NCI-H345 (cell line): Measurements from ENCODE around the gene CBLL1.

Experiments used
- DNase-seq: peaks from one replicate; lab custom pipeline; 2025; lab: John Stamatoyannopoulos, UW

The CBLL1 gene

GRCh38 chr7:107743567-107744344, at the start of gene CBLL1:
Gene CBLL1 (plus strand): TSS chr7:107744142. CDS start chr7:107744164, 22 bp downstream.
- peak; percentile 96 for DNase-seq

- no peak for DNase-seq
Observed at GRCh38 chr7:107694386-107694785, 49.6 kb upstream of the CBLL1 start.

DNA sequence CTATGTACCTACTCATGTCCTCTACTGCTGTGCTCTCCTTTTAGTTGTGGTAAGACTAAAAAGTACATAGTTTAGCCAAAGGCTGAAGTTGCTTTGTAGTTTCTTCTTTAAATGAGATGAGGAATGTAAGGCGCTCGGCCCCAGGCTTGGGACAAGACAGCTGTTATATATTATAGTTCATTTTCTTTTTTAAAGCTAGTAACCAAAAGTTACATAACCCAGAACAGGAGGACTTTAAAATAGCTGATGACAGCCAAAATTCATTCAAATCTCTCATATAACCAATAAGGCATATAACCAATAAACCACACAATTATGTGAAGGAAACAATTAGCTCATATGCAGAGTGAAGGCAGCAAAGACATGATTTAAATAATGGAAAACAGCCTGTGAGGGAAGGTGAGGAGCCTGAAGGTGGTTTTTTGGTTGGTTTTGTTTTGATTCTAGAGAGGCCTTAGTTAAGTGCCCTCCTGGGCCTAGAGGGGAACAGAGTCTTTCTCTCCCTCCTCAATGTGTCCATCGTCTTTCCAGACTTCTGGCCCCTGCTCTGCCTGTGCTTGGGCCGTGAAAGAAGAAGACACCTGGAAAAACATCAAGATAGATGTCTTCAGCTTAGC, 47.5 kb upstream of the CBLL1 start:
- no peak for DNase-seq

- no peak for DNase-seq
Observed at GRCh38 chr7:107697321-107698049, 46.5 kb upstream of the CBLL1 start.

GRCh38 chr7:107700570-107700969, 43.4 kb upstream of the CBLL1 start:
- no peak for DNase-seq

GRCh38 chr7:107701191-107701590, 42.8 kb upstream of the CBLL1 start:
- DNase-seq, result no peak

- DNase-seq, result no peak
Observed at GRCh38 chr7:107703219-107703618, 40.7 kb upstream of the CBLL1 start.

GRCh38 chr7:107703872-107704271, 40.1 kb upstream of the CBLL1 start:
- DNase-seq, result no peak

GRCh38 chr7:107708956-107709355, 35.0 kb upstream of the CBLL1 start:
- no peak for DNase-seq

DNA sequence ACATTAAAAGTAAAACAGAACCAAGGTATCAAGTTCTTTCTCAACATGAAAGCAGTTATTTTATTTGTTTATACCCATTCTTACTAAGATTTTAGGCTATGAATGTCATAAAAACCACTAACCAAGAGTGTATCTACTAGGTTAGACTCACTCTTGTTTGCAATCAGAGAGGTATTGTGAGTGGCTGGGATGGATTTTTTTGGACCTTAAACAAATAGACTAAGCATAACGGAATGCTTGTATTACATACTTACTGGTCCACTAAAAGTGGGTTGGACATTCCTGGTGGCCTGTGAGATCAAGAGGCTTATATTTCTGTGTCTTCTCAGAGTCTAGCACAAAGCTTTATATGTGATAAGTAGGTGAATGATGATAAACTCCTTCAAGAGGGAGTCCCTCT, 32.6 kb upstream of the CBLL1 start:
- DNase-seq, result no peak

- peak; percentile 91 for DNase-seq
Observed at GRCh38 chr7:107712025-107712424, 31.9 kb upstream of the CBLL1 start.

GRCh38 chr7:107712896-107713295, 31.0 kb upstream of the CBLL1 start:
- no peak for DNase-seq

DNA sequence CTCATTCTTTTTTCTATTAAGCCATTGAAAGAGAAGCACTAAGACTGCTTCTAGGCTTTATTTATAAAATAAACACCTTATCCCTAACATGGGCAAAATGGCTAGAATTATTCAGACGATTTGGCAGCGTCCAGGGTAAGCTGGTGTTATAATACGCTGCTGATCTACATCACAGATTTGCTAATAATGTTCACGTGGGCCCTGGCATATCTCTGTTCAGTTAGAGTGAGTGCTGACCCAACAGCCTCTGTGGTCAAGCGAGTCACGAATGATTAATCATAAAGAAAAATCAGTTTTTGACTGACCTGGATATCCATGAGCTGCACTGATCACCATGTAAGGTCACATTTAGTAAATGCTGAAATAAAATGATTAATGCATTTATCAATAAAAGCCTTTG, 28.4 kb upstream of the CBLL1 start:
- no peak for DNase-seq

- DNase-seq, result no peak
Observed at GRCh38 chr7:107718456-107719193, 25.3 kb upstream of the CBLL1 start.

DNA sequence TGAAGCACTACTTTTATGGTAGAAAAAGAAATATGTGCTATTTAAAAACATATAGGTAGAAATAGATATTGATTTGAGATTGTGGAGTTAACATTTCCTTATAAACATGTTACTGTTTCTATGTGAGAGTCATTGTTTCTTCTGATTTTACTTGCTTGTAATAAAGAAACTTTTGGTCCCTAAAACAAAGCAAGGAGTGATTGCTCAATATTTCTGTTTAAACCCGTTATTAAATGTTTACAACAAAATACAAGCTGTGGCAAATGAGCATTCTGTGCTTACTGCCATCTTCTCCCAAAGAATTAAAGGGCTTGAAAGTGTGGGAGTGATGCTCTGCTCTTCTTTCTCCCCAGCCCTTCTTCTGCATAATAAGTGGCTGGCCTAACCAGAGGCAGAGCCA, 22.7 kb upstream of the CBLL1 start:
- DNase-seq, result no peak

- DNase-seq, result no peak
Observed at GRCh38 chr7:107723255-107723654, 20.7 kb upstream of the CBLL1 start.

- peak; percentile 58 for DNase-seq
Observed at GRCh38 chr7:107725138-107725740, 18.7 kb upstream of the CBLL1 start.

GRCh38 chr7:107726356-107727130, 17.4 kb upstream of the CBLL1 start:
- no peak for DNase-seq

DNA sequence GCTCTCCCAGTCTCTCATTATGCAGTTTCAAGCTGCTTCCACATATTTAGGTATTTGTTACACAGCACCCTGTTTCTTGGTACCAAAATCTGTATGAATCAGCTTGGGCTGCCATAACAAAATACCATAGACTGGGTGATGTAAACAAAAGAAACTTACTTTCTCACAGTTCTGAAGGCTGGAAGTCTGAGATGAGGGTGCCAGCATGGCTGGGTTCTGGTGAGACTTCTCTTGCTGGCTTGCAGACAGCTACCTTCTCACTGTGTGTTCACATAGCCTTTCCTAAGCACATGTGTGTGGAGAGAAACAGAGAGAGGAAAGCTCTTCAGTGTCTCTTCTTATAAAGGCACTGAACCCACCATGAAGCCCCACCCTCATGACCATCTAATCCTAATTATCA, 15.7 kb upstream of the CBLL1 start:
- no peak for DNase-seq

DNA sequence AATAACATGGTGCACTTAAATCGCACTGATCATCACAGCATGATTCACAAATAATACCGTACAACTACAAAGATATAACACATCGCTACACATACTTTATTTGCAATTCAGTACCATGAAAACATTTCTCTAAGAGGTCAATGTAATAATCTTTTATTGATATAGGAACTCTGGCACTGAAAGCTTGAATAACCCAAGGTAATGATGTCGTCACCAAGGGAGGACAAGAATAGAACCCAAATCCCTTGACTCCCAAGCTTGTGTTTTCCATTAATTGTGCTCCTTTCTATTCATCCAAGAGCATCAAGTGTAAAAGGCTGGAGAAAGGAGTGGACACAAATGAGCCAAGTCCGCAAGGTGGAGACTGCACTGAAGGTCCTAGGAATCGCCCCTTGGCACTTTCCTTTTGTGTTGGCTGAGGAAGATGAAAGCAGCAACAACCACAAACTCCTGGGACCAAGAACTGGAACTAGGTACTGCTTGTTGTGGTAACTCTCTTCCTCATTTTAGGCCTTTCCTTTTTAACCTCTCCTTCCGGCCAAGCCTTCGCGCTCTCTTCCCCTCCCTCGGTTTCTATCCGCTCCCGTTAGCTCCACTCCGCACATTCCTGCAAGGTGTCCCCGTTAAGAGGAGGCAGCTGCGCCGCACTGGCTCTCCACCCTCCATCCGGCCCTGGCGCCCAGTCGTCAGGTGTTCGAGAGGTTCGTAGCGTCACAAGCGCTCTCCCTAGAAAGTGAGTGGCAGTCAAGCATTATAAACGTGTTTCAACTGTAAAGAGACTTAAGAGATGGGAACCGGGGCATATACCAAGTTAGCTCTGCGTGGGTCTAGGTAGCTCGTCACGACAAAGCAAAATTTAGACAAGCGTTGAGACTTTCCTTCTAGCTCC, 1.0 kb upstream of the CBLL1 start:
- DNase-seq, result peak; percentile 81
